Subcutaneous adipose tissue (tissue), 4 donors: ENCODE results near the gene ELK3. TPM values are rescaled to one million over a fixed set of nuclear protein-coding genes. Genes with fewer than 3 reads are reported as not detected.

Source experiments
- CTCF ChIP-seq: fragments of 450-650 bp; IDR thresholded peaks from one replicate; pipeline ENCODE4 v1.5.1; 2016; ENCODE audit warnings: low read depth, mild to moderate bottlenecking, control low read depth, antibody characterized with exemption, moderate library complexity
- total RNA-seq, 4 donors: library from RNA; depleted of rRNA; stranded (reverse); fragments of >200 nt; gene quantifications; one replicate each; pipeline ENCODE4 v1.1.0, GENCODE V29; 2016

The ELK3 gene
- total RNA-seq, 4 donors from 2014 or later, result 15.9 to 37.3 (median 24.9) TPM

GRCh38 chr12:96187956-96188355 lies 6.2 kb upstream of the ELK3 start:
- TF ChIP-seq CTCF, result no peak

- no peak for TF ChIP-seq CTCF
Observed at GRCh38 chr12:96189781-96190180, 4.4 kb upstream of the ELK3 start.

- no peak for TF ChIP-seq CTCF
Observed at GRCh38 chr12:96190413-96191108, 3.6 kb upstream of the ELK3 start.

- no peak for TF ChIP-seq CTCF
Observed at GRCh38 chr12:96192926-96193573, 1.1 kb upstream of the ELK3 start.

- no peak for TF ChIP-seq CTCF
Observed at GRCh38 chr12:96194576-96194889, 358 bp downstream of the ELK3 start.

GRCh38 chr12:96194971-96195844 lies 1.0 kb downstream of the ELK3 start:
- no peak for TF ChIP-seq CTCF

- no peak for TF ChIP-seq CTCF
Observed at GRCh38 chr12:96195845-96196451, 1.8 kb downstream of the ELK3 start.
